ENCODE results near the gene NR2C2AP. TPM values are rescaled to one million over a fixed set of nuclear protein-coding genes. Genes with fewer than 3 reads are reported as not detected.

The NR2C2AP gene
- total and polyA plus RNA-seq, 2 of the 4 experiments (the other 2 are of a cell fraction): 5.4 to 9.0 TPM

DNA sequence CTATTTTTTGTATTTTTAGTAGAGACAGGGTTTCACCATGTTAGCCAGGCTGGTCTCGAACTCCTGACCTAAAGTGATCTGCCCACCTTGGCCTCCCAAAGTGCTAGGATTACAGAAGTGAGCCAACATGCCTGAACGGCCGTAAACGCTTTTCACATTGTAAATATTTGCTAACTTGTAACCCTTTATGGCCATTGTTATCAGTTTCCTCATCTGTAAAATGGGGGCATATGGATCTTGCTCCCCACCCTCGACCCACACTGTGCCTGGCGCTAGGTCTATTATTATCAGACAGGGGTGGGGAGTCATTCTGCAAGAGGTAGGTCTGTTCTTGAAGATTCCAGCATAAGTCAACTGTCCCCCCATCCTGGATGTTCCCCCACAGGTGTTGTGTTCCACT is 20.4 kb upstream of the NR2C2AP start:
- Histone ChIP-seq H3K14ac (replicated peaks; ENCODE audit: low read depth, low read length) (no peak overlapping the region), H4K20me1 (ENCODE audit: insufficient read depth, low read length) (no peaks in the 10 kb centered on the region), H3K9ac (ENCODE audit: low read depth, low read length) (no peak overlapping the region), H3K9me3 (ENCODE audit: control insufficient read depth, insufficient read depth, low read length) (no peaks in the 10 kb centered on the region), H2BK15ac (ENCODE audit: low read depth, low read length) (no peak overlapping the region), H2BK20ac (ENCODE audit: low read depth, low read length) (no peak overlapping the region), H3K36me3 (ENCODE audit: control insufficient read depth, insufficient read depth, low read length) (no peaks in the 10 kb centered on the region), H4K91ac (ENCODE audit: insufficient read depth, low read depth, low read length) (no peak overlapping the region), H3K4ac (ENCODE audit: low read depth, low read length) (no peak overlapping the region), H3K27ac (ENCODE audit: insufficient read depth, low read length) (no peak overlapping the region), H3K27me3 (ENCODE audit: control insufficient read depth, insufficient read depth, low read length) (peaks cover 17% of the 10 kb centered on the region), H3K18ac (ENCODE audit: low read depth, low read length) (no peak overlapping the region), H3K4me2 (ENCODE audit: low read depth, low read length) (no peak overlapping the region), H2AFZ (replicated peaks; ENCODE audit: low read length, poor library complexity) (peak overlapping the region; percentile 51), H3K4me3 (ENCODE audit: insufficient read depth, low read depth, low read length) (no peak overlapping the region), H4K8ac (ENCODE audit: low read depth in 2 of 2, low read length in 2 of 2) (no peak overlapping the region), H3K23ac (ENCODE audit: low read depth, low read length) (no peak overlapping the region), H3K79me1 (ENCODE audit: low read depth in 1 of 2, low read length in 2 of 2) (no peaks in the 10 kb centered on the region), H4K5ac (ENCODE audit: low read depth, low read length) (no peak overlapping the region), H3K9me1 (ENCODE audit: insufficient read depth, low read length) (no peaks in the 10 kb centered on the region), H2BK120ac (ENCODE audit: low read depth, low read length) (no peak overlapping the region), H2AK5ac (ENCODE audit: low read depth, low read length) (no peak overlapping the region), H2AK9ac (replicated peaks; ENCODE audit: low read depth, low read length, poor library complexity) (peak overlapping the region; percentile 42), H3K4me1 (ENCODE audit: control insufficient read depth, insufficient read depth, low read length) (no peaks in the 10 kb centered on the region), H3K56ac (ENCODE audit: extremely low read depth, insufficient read depth, low read length) (no peak overlapping the region), H2BK5ac (ENCODE audit: low read depth, low read length, poor library complexity, severe bottlenecking) (no peak overlapping the region)
- ATAC-seq (ENCODE audit: low read depth): no peak
- POLR2A ChIA-PET (ENCODE audit: unreplicated experiment): no interaction called here
- in situ Hi-C loops (cut with MboI; ENCODE audit: low sequenced_read_pairs): no loop called here
- DNase-seq: no peak
- BruUV-seq (replicated peaks): no TSS peak
- CTCF ChIA-PET: no interaction called here
- TF ChIP-seq, protein P1, sequence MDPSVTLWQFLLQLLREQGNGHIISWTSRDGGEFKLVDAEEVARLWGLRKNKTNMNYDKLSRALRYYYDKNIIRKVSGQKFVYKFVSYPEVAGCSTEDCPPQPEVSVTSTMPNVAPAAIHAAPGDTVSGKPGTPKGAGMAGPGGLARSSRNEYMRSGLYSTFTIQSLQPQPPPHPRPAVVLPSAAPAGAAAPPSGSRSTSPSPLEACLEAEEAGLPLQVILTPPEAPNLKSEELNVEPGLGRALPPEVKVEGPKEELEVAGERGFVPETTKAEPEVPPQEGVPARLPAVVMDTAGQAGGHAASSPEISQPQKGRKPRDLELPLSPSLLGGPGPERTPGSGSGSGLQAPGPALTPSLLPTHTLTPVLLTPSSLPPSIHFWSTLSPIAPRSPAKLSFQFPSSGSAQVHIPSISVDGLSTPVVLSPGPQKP (IDR thresholded peaks at IDR 0.05; ENCODE audit: borderline replicate concordance, low read depth, low read length): no peak
- TF ChIP-seq RCOR1 (IDR thresholded peaks at IDR 0.05; ENCODE audit: insufficient replicate concordance, low read length) (no peak), MAZ (IDR thresholded peaks at IDR 0.05; ENCODE audit: borderline replicate concordance, low read depth, low read length) (no peak), FOS (IDR thresholded peaks at IDR 0.05; ENCODE audit: low read depth, low read length) (no peak), NFE2L2 (IDR thresholded peaks at IDR 0.05; ENCODE audit: low read depth, low read length) (no peak), RFX5 (IDR thresholded peaks at IDR 0.05; ENCODE audit: low read depth, low read length) (no peak), MAFK (IDR thresholded peaks at IDR 0.05; ENCODE audit: low read depth, low read length) (no peak), CHD1 (IDR thresholded peaks at IDR 0.05; ENCODE audit: low read depth, low read length) (no peak), MXI1 (IDR thresholded peaks at IDR 0.05; ENCODE audit: borderline replicate concordance, low read depth, low read length) (no peak), SMC3 (IDR thresholded peaks at IDR 0.05; ENCODE audit: low read depth, low read length) (no peak), POLR2A (IDR thresholded peaks at IDR 0.05; ENCODE audit: low read depth, low read length) (no peak), RAD21 (IDR thresholded peaks at IDR 0.05; ENCODE audit: low read length) (no peak), CEBPB (IDR thresholded peaks at IDR 0.05; ENCODE audit: low read depth, low read length) (no peak), BHLHE40 (IDR thresholded peaks at IDR 0.05; ENCODE audit: low read depth, low read length) (no peak)
- TF ChIP-seq, protein P2, sequence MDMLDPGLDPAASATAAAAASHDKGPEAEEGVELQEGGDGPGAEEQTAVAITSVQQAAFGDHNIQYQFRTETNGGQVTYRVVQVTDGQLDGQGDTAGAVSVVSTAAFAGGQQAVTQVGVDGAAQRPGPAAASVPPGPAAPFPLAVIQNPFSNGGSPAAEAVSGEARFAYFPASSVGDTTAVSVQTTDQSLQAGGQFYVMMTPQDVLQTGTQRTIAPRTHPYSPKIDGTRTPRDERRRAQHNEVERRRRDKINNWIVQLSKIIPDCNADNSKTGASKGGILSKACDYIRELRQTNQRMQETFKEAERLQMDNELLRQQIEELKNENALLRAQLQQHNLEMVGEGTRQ (IDR thresholded peaks at IDR 0.05; ENCODE audit: low read depth, low read length): no peak
- TF ChIP-seq, protein P3, sequence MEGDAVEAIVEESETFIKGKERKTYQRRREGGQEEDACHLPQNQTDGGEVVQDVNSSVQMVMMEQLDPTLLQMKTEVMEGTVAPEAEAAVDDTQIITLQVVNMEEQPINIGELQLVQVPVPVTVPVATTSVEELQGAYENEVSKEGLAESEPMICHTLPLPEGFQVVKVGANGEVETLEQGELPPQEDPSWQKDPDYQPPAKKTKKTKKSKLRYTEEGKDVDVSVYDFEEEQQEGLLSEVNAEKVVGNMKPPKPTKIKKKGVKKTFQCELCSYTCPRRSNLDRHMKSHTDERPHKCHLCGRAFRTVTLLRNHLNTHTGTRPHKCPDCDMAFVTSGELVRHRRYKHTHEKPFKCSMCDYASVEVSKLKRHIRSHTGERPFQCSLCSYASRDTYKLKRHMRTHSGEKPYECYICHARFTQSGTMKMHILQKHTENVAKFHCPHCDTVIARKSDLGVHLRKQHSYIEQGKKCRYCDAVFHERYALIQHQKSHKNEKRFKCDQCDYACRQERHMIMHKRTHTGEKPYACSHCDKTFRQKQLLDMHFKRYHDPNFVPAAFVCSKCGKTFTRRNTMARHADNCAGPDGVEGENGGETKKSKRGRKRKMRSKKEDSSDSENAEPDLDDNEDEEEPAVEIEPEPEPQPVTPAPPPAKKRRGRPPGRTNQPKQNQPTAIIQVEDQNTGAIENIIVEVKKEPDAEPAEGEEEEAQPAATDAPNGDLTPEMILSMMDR (conservative IDR thresholded peaks at IDR 0.05; ENCODE audit: low read depth, low read length): no peak
- dilution Hi-C loops (cut with HindIII; ENCODE audit: low sequenced_read_pairs, unreplicated experiment): no loop called here
- no CpG with 5 or more reads among the region's 6 CpGs for WGBS, 2 experiments (ENCODE audit: extremely low coverage in 2 of 2, insufficient read length in 1 of 2)
- intact Hi-C loops (cut with micrococcal nuclease): no loop called here

Measured in IMR-90 (cell line).